Epidermal melanocyte (primary cell): Measurements from ENCODE around the gene CPXM2.
"Not testable (repeated sequence)": the region's sequence is repeated elsewhere in the genome, so short reads cannot be mapped to it uniquely, and the experiment has no call there.

Experiments used
- DNase-seq: peaks from one replicate; pipeline ENCODE4 v3.0.0; 2011; ENCODE audit warnings: low spot score; ENCODE audit not compliant: insufficient read length

Gene CPXM2

DNA sequence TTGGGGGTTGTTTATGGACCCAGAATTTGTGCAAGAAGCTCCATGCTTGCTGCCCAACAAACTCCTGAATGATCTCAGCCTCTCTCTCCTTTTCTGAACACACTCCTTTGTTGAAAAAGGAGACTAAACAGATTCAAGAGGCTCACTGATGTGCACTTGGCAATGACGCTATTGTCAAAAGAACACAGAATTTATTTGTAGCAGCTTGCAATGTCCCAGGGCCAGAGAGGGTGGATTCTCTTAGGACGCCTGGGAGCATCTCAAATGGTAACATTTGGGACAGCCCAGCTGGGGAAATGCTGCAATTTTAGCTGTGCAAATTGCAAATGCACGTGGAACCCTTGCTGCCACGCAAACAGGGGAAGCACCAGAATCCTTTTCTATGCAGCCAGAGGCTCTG, 145.5 kb downstream of the CPXM2 start:
- DNase-seq = no peak

DNA sequence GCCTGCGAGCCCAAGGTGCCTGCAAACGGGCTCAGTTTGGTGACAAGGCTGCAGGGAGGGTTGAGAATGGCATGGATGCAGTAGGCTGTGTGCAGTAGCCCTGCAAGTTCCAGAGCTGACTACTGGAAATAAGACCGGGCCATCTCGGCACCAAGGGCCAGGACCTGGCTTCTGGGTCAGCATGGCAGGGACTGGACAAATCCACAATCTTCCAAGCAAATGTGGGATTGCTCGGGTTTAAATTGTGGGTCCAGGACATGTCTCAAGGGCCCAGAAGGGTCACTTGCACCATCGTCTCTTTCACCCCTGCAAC, 147.4 kb downstream of the CPXM2 start:
- no peak for DNase-seq

DNA sequence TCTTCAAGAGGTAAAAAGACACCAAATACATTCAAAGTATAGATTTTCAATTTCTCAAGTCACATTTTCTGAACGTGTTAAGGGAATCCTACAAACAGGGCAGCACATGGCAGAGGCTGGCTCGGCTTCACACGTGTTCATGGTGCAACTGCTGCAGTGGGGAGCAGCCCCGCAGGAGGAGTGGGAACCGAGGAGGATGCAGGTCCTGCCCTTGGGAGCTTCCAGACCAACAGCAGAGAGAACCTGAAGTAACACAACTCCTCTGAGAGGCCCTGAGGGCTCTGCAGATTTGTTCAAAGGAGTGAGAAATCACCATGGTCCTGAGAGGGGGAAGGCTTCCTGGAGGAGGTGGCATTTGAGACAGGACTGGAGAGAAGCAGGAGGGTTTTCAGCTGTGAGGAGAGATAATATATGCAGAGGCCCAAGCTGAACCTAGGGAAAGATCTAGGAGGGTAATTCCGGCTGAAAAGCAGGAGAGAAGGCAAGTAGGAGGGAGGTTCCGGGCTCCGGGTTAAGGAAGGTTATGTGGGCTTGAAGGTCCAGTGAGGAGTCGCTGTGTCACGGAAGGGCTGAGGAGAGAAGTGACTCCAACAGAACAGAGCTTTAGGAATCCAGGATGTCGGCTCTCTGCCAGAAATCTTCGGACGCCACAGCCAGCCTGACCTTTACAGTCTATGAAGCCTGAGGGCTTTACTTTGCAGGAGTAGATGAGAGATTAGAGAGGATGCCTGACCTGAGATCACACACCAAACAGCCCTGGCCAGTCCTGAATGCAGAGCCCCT, 148.0 kb downstream of the CPXM2 start:
- no peak for DNase-seq

DNA sequence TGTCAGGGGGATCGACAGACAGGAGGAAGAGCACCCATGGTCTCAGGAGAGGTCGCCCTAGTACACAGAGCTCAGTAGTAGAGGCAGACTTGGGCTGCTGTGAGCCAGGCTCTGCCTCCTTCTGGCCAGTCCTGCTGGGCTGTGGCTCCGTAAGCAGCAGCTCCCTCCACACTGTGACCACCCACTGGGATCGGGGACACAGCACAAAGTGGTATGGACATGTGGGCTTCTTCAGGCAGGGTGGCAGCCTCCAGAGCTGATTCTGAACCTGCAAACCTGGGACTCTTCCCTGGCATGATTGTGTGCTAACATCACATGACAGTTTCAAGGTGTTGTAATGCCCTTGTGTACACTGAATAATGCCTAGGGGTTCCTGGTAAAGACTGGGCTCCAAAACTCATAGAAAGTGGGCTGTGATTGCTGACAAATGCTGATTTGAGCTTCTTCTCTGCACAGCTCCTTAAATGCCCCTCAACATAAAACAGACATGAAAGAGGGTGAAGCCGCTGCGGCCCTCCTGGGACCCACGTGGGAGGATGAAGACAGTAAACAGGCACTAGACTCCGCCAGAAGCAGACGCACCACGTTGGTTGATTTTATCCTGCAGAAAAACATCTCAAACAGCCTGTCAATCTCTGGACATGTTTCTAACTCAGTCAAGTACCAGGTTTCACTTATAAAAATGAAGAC, 148.7 kb downstream of the CPXM2 start:
- no peak for DNase-seq

DNA sequence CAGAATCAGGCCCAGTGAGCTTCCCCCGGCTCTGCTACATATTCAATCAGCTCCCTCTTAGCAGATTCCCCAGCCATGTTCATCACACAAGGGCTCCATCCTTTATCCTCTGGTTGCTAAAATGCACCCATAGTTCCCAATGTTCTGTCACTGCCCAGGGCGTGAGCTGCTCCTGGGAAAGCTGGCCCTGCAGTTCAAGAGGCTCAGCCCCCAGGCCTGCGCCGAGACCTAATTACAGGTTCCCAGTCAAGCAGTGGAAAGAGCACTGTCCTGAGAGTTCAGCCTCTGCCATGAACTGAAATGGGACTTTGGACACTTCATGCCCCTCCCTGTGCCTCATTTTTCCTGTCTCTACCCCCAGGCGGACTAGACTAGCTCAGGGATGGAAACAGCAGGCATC, 149.9 kb downstream of the CPXM2 start:
- DNase-seq = no peak

DNA sequence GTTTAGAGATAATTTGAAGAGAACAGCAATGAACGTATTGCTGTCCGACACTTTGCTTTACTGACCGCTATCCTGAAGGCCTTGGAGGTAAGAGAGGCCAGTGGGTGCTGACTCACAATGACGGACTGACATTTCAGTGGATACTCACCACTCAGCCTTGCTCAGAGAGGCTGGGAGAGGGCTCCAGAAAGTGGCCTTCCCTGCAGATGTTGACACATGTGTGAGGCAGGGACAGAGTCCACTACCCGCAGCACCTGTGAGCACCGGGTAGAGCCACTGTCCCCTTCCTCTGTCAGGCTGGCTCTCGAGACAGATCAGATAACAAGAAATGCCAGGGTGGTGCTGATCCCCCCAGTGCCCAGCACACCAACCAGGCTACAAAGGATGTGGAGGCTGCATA, 150.5 kb downstream of the CPXM2 start:
- no peak for DNase-seq

DNA sequence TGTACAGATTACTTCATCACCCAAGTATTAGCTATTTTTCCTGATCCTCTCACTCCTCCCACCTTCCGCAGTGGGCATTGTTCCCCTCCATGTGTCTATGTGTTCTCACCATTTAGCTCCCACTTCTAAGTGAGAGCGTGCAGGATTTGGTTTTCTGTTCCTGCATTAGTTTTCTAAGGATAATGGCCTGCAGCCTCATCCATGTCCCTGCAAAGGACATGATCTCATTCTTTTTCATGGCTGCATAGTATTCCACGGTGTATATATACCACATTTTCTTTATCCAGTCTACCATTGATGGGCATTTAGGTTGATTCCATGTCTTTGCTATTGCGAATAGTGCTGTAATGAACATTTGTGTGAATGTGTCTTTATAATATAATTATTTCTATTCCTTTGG, 154.7 kb downstream of the CPXM2 start:
- DNase-seq = not testable (repeated sequence)

DNA sequence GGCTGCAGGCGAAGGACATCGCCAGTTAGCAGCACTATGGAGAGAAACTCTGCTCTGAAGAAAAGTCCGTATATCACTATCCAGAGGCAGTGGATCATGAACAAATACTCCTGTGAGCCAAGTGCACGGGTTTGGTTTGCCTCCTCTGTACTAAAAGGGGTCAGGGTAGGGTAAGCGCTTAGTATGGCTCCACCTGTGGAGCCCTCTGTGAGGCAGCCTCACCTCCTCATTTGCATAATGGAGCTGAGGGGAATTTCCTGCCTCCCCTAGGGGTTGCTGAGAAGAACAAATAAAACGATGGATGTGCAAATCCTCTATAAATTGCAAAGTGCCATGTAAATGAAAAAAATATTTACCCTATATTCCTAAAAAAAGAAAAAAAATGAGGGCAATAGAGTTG, 162.1 kb downstream of the CPXM2 start:
- DNase-seq = no peak

DNA sequence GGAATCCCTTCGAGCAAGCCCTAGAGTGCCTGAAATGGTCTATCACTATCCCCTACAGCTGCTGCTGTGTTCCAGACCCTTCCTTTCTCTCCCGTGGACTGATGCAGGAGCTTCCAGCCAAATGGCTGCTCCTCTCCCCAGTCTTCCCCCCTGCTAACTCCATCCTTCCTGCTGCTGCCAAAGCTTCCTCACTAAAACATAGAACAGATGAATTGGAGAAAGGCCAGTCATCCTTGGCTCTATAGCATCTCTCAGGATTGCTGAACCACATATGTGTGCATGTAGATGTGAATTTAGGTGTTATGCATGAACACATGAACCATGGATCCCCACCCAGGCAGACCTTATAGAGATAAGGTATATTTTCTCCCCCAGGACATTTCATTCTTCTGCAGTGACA, 164.8 kb downstream of the CPXM2 start:
- no peak for DNase-seq

DNA sequence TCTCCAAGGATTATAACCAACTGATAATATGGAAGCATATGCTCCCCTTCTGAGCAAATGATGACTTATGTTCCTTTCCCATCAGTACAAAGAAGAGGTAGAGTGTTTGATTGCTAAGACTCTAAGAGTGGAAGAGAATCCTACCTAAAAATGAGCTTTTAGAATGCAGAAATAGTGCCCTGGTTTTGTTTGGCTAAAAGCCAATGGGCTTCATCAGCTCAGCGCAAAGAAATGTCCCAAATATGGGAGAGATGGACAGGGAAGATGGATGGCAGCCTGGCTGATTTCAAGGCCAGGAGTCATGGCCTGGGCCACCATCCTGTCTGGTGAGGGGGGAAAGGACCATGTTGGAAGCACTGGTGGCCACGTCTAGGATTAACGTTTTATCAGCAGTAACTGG, 165.2 kb downstream of the CPXM2 start:
- no peak for DNase-seq

DNA sequence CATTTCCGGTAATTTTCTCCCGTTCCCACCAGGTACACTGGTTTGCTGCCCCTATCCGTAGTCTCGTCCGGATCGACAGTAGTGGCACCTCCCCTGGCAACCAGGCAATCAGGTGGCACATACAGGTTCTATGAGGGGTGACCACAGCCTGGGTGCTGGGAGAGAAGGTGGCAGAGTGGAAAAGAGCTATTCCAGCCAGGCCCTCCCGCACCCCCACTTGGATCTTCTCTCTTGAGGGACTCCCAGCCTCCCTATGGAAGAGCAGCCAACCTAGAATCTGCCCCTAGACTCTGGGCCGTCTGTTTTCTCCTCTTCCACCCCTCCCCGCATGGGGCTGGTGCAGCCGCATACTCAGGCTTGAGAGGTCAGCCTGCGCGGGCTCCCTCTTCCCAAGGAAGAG, 166.9 kb downstream of the CPXM2 start:
- DNase-seq = no peak

DNA sequence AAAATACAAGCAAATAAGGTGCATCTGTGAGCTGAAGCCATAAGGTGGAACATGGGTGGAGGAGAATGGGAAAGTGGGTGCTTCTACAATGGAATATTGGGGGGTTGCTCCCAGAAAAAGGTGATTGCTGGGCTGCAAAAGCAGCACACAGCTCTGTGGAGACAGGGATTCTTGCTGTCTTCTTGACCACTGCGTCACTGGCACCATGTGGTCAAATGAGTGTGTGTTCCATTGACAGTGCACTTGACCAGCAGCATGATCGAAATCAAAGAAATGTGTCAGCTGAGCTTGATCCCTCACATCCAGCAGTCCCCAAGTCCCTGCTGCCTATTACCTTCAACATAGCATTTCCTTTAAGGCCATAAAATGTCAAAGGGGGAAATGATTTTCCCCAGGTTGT, 169.3 kb downstream of the CPXM2 start:
- no peak for DNase-seq

DNA sequence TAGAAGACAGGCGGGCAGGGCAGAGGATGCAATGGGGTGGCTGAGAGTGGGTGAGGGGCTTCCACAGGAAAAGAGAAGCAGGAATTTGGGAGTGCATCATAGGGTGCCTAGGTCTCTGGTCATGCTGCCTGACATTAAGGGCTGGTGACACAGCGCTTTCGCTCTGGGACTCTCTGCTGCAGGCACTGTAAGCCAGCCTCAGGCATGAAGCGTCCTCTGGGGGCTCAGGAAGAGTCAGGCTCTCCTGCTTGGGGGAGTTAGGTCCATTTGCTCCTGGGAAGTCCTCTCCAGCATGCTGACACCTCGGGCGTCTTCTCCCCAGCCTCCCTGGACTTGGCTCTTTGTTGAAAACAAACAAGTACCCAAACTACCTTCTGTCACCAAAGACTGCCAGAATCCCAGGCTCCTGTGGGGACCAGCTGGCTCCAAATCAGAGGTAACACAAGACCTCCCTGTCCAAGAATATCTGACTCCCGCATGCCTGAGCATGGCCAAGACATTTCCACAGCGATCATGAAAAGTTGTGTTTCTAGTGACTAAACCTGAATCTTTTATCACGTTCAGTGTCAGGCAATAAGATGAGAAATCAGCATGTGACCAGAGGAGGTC, 170.1 kb downstream of the CPXM2 start:
- DNase-seq = no peak

DNA sequence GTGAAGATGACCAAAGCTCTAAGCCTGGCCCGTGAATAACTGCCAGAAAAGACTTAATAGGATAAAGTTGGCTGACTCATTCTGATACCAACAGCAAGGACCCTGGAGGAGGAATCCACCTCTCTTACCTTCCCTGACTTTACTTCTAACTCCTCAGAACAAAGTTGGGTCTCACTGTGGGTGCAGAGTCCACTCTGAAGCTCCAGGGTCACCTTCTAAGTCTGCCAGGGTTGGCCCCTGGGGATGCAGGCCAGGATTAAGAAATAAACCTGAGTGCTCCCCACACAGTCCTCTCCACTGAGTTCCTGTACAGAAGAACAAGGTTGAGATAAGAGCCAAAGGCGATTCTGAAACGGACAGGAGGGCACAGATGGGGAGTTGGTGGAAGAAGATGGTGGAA, 171.1 kb downstream of the CPXM2 start:
- DNase-seq = no peak

DNA sequence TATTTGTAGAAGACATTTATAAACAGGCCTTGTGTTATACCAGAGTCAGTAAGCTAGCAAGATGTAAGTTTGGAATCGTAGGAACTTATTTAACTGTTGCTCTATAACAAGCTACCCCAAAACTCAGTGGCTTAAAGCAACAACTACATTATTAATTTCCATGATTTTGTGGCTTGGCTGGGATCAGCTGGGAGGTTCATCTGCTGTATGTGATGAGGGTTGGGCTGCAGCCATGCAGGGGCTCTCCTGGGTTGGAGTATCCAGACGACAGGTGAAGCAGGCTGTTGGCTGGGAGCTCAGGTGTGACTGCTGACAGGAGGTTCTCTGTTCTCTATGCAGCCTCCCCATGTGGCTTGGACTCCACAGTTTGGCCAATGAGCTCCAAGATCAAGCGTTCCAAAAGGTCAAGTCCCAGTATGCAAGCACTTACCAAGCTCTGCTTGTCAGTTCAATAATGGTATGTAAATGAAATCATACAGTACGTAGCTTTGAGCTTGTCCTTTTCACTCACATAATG, 173.0 kb downstream of the CPXM2 start:
- no peak for DNase-seq

DNA sequence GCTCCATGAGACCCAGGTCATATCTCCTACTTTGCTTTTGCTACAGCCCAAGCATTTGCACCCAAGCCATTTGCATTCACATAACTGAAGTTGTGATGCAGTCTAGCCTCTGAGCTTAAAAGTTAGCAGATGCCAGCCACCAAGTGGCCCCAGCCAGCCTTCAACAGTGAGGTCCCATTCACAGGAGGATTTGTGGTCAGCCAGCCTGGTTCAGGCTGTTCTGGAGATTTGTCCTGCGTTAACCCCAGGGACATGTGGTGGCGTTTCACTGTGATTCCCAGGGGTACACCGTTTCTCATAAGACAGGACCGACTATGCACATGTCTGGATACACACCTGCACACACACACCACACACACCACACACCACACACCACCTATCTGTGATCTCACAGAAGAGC, 174.3 kb downstream of the CPXM2 start:
- no peak for DNase-seq

DNA sequence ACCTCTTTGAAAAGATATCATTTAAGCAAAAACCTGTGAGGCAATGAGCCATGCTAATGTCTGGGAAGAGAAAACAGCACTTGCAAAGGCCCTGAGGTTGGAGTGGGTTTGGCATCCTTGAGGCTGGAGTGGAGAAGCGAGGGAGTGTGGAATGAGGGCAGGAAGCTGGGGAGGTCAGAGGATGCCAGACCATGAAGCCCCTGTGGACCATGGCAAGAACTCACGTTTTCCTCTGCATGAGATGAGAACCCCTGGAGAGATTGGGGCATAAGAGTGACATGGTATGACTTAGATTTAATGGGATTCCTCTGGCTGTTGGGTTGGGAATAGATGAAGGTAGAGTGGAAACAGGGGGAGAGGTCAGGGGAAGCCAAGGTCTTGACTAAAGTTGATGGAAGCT, 176.1 kb downstream of the CPXM2 start:
- no peak for DNase-seq

DNA sequence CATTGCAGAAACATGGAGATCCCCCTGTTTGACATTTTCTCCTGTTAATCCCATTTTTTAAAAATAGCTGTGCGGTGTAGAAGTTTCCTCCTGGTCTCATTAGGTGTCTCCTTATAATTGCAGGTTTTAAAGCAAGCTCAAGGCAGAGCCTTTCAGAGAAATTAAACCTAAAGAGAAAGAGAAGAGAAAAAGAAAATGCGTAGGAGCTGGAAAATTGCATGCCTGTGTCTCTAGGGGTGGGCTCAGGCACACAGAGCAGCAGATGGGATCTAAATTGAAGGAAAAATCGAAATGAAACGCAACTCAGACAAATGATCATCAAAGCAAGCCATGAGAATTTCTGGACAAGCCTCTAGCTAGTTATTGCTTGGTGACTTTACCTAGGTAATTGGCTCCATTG, 185.4 kb downstream of the CPXM2 start:
- DNase-seq = no peak

DNA sequence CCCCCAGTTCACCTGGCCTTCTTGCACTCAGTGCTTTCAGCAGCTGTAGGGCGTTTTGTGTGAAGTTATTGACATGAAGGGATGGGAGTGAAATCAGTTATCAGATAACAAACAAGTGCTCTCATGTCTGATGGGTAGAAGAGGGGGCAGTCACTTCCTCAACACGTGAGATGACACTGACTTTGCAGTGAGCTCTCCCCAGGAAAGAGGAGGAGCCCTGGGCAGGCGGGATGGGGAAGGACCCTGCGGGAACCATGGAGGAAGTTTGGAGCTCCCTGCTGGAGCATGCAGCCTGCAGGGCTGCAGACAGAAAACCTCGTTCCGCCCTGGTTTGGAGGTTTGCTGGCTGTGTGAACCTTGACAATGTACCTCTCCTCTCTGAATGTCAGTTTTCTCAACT, 186.8 kb downstream of the CPXM2 start:
- DNase-seq = no peak

DNA sequence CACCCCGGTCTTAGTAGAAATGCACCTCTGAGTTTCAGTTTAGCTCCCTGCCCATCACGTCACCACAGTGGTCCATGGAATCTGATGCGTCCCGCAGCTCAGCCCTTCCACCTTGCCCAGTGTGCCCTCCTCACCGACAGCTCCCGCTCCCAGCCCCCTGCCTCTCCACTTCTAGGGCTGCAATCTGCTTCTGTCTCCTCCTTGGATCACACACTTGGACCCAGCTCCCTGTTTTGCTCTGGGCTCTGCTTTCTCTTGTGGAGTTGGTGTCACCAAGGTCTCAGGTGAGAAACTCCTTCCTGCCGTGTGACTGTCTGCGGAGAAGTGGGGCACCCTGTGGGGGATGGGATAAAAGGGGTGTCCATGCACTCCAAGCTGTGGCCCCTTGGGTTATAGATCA, 187.5 kb downstream of the CPXM2 start:
- DNase-seq = no peak

DNA sequence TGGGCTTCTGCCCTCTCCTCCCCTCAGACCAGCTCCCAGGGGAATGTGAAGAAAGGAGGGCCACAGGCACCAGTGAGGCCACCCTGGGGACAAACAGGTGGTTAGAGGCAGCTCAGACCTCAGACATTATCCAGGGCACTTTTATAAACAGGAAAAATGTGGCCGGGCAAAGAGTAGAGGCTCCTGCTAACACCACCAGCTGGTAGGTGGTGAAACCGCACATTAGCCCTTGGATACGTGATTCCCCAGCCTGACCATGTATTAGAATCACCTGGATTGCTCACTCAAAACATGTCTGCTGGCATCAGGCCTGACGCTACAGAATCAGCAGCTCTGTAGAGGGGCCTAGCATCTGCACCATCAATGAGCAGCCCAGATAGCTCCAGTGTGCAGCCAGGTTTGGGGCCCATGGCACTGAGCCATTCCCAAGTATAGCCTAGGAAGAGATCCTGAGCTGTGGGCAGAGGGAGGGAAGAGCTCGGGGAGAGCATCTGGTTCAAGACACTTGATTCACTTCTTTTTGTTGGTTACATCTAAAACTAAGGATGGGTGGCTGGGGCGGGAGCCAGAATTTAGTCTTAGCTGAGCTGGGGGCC, 188.3 kb downstream of the CPXM2 start:
- DNase-seq = no peak
